OCI-M1 (cell line): ENCODE measurements around the gene ANKRD33B.

Experiments
- DNase-seq: peaks from one replicate; lab custom pipeline; 2025; lab: John Stamatoyannopoulos, UW

The ANKRD33B gene

DNA sequence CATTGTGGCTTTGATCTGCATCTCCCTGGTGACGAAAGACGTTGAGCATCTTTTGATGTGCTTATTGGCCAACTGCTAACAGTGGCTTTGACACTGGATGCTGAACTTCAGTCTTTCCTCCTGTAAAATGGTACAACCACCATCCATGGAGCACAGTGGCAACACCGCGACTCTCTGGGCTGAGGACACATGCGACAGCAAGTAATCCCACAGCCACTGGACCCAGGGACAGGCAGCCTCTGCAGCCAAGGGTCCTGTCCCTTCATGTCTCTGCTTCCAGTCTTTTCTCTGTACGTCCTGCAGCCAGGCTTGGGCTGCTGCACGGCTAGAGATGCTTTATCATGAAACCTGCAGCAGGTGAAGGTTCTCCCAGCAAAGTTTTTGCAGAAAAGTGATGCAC is 113.7 kb downstream of the ANKRD33B start:
- DNase-seq, result no peak

DNA sequence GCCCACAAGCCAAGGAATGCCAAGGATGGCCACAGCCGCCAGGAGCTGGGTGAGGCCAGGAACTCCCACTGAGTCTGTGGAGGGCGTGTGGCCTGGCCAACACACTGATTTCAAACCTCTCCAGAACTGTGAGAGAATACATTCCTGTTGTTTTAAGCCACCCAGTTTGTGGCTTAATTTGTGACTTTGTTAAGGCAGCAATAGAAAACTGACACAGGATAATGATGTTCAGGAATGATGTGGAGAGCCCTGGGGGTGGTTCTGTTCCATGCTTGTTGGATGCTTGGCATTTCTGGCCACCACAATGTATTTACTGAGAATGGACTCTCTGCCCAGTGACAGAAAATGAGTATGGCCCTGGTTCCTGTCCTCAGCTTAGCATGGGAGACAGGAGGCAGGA is 114.4 kb downstream of the ANKRD33B start:
- no peak for DNase-seq

DNA sequence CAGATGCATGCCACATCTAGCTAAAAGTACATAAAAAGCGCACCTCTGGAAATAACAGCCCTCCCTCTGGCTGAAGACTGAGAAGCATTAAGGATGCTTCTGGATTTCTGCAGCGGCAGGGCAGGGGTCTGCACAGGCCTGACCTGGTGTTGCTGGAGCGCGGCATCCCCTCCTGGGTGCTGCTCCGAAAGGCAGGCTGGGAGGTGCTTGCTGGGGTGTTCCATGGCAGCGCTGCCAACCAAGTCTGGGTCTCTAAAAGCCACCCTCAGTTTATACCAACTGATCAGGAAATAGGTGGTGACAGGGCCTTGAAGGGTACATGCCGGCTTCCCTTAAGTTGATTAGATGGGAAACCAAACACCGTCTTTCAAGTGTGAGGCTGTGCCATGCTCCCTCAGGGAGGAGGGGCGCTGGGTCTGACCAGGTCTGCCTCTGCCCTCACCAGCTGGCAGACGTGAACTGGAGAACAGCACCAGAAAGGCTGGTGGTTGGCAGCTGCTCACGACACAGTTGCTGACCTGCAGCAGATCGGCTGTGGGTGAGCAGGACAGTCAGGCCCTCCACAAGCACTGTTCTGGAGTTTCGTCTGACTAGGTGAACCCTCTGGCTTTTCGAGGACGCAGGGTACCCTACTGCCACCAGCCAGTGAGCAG is 115.6 kb downstream of the ANKRD33B start:
- DNase-seq, result no peak

DNA sequence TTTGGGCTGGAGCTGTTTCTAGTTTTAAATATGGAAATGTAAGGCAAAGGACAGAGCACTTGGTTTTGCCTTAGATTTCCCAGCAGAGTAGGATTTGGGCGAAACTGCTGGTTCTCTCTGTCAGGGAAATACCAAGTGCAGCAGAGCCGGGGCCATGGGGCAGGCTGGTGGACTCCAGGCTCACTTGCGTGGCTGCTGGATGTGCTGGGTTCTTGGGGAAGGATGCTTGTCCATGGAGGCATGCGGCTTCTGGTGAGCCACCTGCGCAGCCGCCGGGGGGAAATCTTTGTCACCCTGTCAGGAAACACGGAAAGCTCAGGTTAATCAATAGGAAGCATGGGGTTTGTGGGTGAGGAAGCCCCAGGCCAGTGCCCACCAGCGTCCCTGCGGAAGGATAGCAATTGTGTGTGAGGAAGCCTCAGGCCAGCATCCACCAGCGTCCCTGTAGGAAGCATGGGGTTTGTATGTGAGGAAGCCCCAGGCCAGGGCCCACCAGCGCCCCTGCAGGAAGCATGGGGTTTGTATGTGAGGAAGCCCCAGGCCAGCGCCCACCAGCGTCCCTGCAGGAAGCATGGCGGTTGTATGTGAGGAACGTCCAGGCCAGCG is 117.1 kb downstream of the ANKRD33B start:
- DNase-seq, result no peak

DNA sequence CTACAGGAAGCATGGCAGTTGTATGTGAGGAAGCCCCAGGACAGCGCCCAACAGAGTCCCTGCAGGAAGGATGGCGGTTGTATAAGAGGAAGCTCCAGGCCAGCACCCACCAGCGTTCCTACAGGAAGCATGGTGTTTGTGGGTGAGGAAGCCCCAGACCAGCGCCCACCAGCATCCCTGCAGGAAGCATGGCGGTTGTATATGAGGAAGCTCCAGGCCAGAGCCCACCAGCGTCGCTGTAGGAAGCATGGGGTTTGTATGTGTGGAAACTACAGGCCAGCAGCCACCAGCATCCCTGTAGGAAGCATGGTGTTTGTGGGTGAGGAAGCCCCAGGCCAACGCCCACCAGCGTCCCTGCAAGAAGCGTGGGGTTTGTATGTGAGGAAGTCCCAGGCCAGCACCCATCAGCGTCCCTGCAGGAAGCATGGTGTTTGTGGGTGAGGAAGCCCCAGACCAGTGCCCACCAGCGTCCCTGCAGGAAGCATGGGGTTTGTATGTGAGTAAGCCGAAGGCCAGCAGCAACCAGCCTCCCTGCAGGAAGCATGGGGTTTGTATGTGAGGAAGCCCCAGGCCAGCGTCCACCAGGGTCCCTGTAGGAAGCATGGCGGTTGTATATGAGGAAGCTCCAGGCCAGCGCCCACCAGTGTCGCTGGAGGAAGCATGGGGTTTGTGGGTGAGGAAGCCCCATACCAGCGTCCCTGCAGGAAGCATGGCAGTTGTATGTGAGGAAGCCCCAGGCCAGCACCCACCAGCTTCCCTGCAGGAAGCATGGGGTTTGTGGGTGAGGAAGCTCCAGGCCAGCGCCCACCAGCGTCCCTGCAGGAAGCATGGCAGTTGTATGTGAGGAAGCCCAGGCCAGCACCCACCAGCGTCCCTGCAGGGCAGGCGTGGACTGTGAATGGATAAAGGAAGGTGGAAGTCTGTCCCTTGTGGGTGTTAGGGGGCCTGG is 118.1 kb downstream of the ANKRD33B start:
- DNase-seq, result no peak

DNA sequence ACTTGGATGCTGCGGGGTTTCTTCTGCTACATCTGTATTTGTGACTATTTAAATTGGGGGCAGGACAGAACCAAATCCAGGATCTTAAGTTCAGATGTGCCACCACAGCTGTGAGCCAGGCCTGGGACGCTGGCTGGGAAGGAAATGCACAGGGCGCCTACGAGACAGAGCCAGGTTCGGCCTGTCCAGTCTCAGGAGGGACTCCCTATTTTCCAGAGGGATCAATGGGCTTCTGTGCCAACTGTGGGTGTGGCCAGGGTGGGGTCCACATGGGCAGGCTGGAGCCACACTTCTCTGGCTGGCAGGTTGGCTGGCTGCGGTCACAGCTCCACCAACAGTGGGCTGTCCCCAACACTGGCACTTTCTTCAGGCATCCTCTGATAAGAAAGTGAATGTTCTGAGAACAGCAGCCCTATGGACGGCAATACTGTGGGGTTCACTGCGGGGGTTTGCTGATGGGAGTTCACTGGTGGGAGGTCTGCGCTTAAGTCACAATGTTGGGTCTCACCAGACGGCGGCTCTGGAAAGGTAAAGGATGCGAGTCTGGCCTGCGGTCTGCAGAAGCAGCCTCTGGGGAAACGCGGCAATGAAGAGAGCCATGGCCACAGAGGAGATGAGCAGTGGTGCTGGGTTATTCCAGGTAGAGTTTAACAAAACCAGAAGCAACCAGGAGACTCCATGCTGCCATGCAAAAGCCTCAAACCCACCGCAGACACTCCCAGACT is 119.1 kb downstream of the ANKRD33B start:
- DNase-seq, result no peak

DNA sequence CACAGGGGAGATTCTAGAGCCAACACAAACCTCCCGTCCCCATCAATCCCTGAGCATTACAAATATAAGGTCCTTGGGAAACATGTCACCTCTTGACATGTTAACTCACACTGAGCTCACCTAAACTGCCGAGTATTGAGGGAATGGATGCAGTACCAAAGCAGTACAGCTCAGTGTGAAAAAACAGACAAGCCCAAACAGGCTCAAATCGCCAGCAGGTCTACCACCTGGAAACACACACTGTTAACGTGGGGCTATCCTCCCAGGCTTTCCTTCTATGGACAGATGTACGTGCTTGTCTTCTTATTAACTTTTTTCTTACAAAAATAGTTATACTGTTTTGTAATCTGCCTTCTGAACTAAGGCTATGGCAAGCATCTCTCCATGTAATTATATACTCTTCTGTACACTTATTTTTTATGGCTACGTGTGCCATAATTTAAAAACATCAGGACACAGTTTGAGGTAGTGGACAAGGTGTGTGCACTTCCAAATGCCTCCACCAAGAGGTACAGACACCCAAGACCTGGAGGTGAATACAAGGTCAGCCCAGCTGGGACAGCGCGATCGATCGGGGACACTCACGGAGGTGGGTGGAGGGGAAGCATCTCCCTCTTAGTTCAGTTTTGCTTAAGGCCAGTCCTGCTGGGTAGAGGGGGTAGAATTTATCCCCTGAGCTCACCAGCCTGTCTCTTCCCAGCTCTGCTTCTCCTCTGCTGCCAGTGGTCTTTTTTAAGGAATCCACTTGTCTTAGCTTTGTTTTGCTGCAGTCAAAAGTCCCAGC is 120.6 kb downstream of the ANKRD33B start:
- no peak for DNase-seq

DNA sequence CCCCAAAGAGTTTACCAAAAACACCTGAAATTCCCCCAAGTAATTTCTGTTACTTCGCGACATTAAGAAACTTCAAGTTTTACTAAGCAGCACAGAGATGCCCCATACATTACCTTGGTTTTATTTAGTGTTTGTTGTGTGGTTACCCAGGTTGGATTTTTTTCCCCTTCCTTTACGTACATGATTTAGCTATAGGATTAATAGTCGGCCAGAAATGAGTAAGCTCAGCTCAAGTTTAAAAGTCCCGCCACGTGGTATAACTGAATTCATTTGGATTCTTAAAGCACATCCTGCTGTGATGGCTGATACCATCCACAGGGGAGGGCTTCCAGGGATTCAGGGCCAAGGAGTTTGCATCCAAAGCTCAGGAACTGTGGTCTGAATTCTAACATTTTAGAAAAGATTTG is 121.2 kb downstream of the ANKRD33B start:
- no peak for DNase-seq

DNA sequence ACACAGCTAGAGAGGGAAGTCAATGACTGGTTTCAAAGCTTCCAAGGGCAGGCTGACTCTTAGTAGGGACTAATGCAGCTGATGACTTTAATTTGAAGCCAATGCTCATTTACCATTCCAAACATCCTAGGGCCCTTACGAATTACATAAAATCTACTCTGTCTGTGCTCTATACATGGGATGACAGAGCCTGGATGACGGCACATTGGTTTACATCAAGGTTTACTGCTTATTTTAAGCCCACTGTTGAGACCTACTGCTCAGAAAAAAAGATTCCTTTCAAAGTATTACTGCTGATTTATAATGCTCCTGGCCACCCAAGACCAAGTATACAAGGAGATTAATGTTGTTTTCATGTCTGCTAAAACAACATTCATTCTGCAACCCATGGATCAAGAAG is 123.0 kb downstream of the ANKRD33B start:
- no peak for DNase-seq

DNA sequence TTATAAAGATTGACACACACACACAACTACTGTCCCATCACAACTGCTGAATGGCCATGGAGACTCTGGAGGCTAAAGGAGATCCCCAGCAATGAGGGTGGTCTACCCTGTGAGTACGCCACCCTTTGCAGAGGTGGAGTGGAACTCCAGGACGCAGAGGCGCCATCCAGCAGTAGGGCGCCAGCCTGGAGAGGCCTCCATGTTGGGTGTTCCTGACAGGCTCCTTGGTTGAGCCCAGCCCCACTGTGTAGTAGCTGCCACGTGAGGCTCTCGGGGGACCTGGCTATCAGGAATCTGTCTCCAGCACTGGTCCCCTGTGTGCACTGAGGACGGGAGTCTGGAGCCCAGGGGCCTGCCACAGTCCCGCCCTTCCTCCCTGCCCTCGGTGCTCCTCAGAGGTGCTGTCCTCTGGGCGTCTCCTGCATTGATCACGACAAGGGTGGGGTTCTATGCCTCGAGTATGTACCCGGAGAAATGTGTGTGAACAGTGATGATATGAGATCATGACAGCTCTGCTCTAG is 124.8 kb downstream of the ANKRD33B start:
- no peak for DNase-seq

DNA sequence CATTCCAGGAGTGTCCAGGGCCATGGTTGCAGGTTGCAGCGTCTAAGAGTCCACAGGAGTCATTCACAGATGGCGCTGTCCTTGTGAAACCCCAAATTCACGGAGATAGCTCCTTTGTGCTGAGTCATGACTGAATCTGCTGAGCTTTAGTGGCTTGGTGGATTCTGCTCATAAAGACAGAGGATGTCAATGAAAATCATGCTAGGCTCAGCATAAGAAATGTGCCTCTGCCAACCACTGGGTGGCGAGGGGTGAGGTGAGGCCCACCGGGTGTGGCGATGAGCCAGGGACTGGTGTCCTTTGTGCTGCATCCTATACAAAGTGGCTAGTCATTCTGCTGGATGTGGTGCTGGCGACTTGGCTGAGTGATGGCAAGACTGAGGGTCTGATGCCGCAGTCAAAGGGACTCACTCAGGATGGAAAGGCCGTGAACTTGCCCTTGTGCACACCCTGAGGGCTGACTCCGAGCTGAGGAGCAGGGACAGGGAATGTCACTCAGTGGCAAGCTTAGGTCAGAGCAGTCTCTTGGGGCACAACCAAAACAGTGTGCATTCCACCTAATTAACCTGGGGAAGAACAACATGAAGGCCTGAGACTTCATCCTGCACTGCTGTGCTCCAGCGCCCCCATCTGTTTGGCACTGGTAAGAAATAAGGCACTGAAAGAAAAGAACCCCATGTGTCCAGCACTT is 125.7 kb downstream of the ANKRD33B start:
- peak; percentile 36 for DNase-seq

DNA sequence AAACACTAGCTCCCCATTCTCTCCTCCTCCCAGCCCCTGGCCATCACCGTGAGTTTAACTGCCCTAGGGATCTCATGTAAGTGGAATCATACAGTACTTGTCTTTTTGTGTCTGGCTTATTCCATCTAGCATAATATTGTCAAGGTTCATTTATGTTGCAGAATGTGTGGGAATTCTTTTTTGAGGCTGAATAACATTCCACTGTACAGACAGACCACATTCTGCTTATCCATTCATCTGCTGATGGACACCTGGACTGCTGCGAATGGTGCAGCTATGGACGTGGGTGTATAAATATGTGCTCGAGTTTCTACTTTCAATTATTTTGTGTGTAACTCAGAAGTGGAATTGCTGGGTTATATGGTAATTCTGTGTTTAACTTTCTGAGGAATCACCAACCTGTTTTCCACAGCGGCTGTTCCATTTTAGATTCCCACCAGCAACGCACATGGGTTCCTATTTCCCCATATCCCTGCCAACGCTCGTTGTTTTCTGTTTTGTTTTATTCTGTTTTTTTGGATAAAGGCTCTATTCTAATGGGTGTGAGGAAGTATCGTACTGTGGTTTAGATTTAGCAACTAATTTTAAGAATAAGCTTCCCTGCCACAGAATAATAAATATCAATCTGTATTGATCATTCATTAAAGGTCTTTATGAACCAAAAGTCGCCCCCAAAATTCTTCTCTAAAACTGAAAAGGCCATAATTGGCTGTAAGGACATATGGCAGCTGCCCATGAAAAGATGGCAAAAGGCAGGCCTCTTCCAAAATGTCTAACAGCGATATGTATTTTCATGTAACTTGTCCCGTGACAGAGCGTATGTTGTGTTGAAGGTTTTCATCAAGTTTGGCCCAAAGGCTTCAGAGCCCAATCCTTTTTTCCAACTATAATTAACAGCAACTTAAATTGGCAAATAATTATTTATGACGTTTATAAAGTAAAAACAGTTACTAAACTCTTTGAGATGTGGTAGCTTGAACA is 126.9 kb downstream of the ANKRD33B start:
- no peak for DNase-seq

DNA sequence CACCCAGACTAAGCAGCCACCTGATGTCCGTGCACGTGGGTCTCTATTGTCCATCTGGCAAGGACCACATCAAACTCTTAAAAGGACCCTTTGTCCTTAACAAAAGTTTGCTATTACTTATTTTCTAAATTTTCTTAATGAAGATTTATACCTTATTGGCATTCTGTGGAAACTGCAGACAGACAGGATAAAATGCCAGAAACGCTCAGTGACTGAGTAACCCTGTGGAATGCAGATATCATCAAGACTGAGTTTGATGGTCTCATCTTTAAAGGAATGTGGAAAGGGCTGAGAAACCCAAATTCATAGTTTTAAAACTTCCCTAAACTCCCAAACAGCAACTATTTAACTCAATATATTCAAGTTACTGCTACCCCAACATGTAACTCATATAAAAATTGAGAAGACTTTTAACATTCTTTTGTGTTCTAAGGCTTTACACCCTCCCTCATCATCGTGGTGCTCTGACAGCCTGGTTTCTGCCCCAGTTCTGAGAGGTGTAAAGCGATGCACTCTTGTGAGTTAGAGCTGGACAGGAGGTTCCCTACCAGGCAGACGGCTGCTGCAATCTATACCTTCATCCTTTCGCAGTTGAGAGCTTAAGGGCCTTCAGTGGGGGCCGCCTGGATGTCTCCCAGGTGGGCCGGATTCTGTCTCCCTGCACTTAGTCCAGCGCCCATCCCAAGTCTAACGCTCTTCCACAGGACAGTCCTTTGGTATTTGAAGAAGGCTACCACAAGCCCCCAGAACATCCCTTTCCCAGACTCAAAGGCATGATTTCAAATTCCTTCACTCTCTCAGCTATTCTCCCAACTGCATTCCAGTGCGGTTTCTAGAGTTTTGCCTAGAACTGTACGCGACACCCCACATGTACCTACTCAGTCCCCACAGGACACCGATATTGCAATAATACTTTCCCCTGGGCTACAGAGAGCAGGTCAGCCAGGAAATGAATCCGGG is 128.2 kb downstream of the ANKRD33B start:
- no peak for DNase-seq

DNA sequence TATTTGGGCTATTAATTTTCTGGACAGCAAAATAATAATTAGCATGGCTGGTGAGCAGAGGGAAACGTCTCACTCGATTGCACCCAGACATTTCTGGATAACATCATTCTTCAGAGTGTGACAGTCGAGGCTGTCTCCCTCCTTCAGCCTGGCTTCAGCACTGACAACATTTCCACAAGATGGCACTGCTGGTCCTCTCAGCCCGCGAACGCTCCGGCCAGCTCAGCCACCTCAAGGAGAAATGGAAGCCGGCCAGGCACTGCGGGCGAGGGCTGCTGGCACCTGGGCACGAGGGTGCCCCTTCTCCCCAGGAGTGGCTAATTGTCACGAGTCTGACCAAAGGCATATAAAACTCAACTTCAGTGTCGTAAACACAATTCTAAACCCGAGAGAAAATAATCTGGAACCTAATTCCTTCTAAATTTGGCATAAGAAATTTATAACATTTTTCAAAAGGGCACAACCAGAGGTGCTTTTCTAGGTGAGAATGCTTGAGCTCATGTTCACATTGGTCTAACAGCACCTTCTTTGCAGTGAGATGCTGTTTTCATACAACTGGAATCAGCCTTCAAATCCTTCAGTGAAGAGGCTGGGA is 131.3 kb downstream of the ANKRD33B start:
- DNase-seq, result peak; percentile 59

DNA sequence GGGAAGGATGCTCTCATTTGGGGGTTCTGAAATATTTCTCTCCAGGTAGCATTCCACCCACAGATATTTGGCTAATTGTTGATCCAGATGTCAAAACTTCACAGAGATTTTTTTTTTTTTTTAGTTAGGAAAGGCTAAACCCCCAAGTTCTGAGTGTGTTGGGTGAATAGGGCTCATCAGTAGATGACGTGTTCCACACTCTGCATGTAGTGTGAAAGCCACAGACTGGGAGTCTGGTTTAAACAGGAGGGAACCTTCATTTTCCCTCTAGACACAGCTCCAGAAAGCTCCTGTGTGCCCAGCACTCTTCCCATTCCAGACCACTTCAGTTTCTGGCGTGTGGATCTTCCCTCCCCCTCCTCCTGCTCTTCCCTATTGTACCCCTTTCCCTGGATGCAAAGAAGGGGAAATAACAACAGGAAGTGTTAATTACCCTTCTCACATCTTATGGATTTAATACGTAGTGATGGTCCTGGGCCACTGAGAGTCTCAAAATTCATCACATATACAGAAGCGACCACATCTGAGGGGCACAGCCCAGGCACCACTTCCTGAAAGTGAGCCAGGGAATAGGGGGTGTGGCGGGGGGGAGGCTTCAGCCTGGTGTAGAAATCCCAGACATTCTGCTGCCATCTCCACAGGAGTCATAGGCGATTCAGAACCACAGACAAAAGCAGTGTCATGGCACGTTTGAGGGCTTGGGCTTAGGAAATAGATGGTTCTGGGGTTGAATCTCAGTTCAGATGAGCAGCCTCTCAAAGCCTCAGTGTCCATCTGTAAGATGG is 132.1 kb downstream of the ANKRD33B start:
- no peak for DNase-seq

DNA sequence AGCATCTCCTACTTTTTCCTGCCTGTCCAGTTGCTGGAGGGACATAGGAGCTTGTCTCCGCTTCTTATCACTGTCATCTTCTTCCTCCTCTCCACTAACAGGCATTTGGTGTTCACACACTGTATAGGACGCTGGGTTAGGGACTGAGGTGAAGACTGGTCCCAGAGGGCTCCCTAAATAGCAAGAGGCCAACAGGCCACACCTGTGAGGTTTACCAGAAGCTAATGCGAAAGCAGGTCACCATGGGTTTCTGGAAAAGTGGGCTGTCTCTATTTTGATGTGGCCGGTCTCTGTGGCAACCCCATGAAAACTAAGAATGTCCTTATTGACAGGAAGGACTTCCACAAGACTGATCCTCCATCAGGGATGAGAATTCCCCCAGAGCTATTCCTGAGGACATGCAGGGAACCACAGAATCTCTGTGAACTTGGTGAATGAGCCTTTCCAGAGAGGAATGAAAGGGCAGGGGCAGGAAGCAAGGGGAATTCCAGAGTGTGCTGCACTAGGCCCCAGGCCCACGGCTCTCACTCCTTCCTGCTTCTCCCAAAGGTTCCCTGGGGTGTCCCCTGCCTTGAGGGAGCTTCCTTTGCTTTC is 135.5 kb downstream of the ANKRD33B start:
- no peak for DNase-seq

DNA sequence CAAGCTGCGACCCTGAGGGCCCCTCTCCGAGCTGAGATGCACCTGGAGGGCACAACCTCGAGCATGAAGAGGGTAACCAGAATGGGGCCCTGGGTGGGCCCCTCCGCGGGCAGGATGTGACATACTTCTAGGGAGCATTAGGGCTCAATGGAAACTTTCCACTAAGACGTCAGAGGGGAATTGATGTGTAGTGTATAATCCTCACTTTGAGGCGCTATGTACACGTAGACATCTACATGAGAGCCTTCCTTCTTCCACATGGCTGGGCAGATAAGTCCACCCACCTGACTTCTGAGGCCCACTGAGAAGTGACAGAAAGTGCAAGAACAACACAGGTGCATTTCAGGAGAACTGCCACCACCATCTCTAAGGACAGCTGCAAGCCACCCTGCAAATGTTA is 136.1 kb downstream of the ANKRD33B start:
- DNase-seq, result no peak
